Prostate gland (tissue), 2 donors: ENCODE results near the gene SLC17A1. TPM values are rescaled to one million over a fixed set of nuclear protein-coding genes. Genes with fewer than 3 reads are reported as not detected.

ENCODE experiments used
- DNase-seq: peaks from one replicate; pipeline ENCODE4 v3.0.0-alpha.2; 2019; ENCODE audit warnings: low spot score
- H3K27ac ChIP-seq, 2 donors: fragments of 200-600 bp; sonication (generic); 2 replicates each; pipeline ENCODE4 v1.5.1; 2017 to 2019
- H3K27me3 ChIP-seq: fragments of 200-600 bp; sonication (generic); replicated peaks from 2 replicates; pipeline ENCODE4 v1.5.1; 2019; ENCODE audit not compliant: insufficient read depth
- H3K36me3 ChIP-seq, 2 donors: fragments of 200-600 bp; sonication (generic); 1 replicate in 1 of 2; 2 replicates in 1 of 2; pipeline versions ENCODE4 v1.5.1 to v1.8.1; 2017 to 2019
- H3K4me1 ChIP-seq: fragments of 200-600 bp; sonication (generic); replicated peaks from 2 replicates; pipeline ENCODE4 v1.5.1; 2019
- H3K4me3 ChIP-seq, 2 donors: fragments of 200-600 bp; sonication (generic); 2 replicates each; pipeline ENCODE4 v1.5.1; 2017 to 2019
- H3K9me3 ChIP-seq: fragments of 200-600 bp; sonication (generic); 2 replicates; pipeline ENCODE4 v1.5.1; 2017
- POLR2A ChIP-seq: fragments of 450-650 bp; IDR thresholded peaks from one replicate; pipeline ENCODE4 v1.6.1; 2016; ENCODE audit warnings: antibody characterized with exemption, mild to moderate bottlenecking
- POLR2AphosphoS5 ChIP-seq: sonication (generic); formaldehyde crosslinking; IDR thresholded peaks from one replicate; pipeline ENCODE4 v1.6.1; 2017; ENCODE audit warnings: antibody characterized with exemption
- WGBS: methylation state at CpG from one replicate; pipeline ENCODE4 v1.1.5; 2018; 5-methylcytosine and 5-hydroxymethylcytosine counted together
- intact Hi-C: fragments of 100-400 bp; cut with DNase I; formaldehyde crosslinking; loops from one replicate; pipeline ENCODE4 v1.14.2; 2022
- total RNA-seq, 2 donors: library from RNA; depleted of rRNA; stranded (reverse); fragments of >200 nt; gene quantifications; one replicate each; pipeline ENCODE4 v1.1.0, GENCODE V29; 2016
- TF ChIP-seq, protein P1 (sequence below), 4 experiments: fragments of 200-600 bp in 2 of 4; fragments of 450-650 bp in 2 of 4; sonication (generic) in 2 of 4; IDR thresholded peaks; 1 replicate in 3 of 4; 2 replicates in 1 of 4; pipeline ENCODE4 v1.5.1; 2016 to 2019; ENCODE audit warnings: antibody characterized with exemption in 4 of 4, mild to moderate bottlenecking in 2 of 4, moderate library complexity in 2 of 4

SLC17A1 gene
- total RNA-seq, 2 donors from 2014 or later: 0.51 TPM; not detected in 1

DNA sequence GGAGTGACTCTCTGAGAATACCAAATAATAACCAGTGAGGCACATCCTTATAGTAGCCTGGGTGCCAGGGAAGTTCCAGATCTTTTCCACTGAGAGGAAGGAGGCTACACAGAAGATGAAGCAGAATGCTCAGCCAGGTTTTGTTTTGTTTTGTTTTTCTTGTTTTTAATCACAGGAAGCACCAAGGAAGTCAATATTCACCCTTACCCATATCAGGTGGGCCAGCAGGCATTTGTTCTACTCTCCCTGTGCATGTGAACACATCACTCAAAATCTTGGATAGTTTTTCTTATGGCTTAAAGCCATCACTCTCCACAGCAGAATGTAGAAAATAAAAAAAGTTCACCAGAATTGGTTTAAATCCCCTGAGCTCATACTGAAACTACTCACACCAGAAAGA, 10.5 kb downstream of the SLC17A1 start:
- Histone ChIP-seq H3K27me3 (no peaks in the 10 kb centered on the region), H3K4me3 (no peak overlapping the region), H3K4me1 (no peaks in the 10 kb centered on the region), H3K36me3 (no peaks in the 10 kb centered on the region), H3K9me3 (no peaks in the 10 kb centered on the region), H3K27ac (no peak overlapping the region)
- TF ChIP-seq, protein P1, sequence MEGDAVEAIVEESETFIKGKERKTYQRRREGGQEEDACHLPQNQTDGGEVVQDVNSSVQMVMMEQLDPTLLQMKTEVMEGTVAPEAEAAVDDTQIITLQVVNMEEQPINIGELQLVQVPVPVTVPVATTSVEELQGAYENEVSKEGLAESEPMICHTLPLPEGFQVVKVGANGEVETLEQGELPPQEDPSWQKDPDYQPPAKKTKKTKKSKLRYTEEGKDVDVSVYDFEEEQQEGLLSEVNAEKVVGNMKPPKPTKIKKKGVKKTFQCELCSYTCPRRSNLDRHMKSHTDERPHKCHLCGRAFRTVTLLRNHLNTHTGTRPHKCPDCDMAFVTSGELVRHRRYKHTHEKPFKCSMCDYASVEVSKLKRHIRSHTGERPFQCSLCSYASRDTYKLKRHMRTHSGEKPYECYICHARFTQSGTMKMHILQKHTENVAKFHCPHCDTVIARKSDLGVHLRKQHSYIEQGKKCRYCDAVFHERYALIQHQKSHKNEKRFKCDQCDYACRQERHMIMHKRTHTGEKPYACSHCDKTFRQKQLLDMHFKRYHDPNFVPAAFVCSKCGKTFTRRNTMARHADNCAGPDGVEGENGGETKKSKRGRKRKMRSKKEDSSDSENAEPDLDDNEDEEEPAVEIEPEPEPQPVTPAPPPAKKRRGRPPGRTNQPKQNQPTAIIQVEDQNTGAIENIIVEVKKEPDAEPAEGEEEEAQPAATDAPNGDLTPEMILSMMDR (IDR thresholded peaks at IDR 0.05): no peak
- TF ChIP-seq POLR2A: no peak
- TF ChIP-seq POLR2AphosphoS5: no peak
- intact Hi-C loops: no loop called here
- DNase-seq: no peak

DNA sequence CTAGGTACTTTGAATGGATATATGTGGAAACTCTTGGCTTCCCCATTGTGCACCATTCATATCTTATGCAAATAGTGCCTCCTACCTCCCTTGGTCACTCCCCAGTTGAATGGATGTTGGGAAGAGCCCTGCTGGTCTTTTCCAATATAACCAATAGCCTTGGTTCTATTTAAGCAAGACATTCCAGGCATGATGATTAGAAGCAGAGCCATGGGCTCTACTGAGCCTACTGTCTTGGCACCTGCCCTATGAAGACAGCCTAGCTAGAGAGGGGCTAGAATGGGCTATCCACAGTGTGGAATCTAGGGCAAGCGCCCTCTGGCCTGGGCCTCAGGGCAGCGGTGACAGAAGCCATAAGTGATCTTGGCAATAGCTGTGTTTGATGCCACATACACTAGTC, 15.6 kb downstream of the SLC17A1 start:
- intact Hi-C loops: no loop called here
- Histone ChIP-seq H3K9me3 (no peaks in the 10 kb centered on the region), H3K4me3 (no peak overlapping the region), H3K27me3 (no peaks in the 10 kb centered on the region), H3K27ac (no peak overlapping the region), H3K36me3 (no peaks in the 10 kb centered on the region), H3K4me1 (no peaks in the 10 kb centered on the region)
- no peak for DNase-seq
- WGBS: 100% methylated on average over 2 of the region's 2 CpGs
- no peak for TF ChIP-seq POLR2A
- TF ChIP-seq POLR2AphosphoS5: no peak
- TF ChIP-seq, protein P1 (IDR thresholded peaks at IDR 0.05): no peak

DNA sequence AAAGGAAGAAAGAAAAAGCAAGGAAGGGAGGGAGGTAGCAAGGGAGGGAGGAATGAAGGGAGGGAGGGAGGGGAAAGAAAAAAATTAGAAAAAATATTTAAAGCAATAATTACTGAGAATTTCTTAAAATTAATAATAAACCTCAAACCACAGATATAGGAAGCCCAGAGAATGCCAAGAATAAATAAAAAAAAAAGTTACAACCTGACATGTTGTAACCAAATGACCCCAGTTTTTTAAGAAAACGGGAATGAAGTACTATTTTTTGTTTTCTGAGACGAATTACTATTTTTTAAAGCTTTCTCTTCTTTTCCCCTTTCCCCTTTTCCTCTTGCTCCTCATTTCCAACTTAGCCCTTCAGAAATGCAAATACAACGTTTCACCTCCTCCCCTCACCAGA, 16.7 kb downstream of the SLC17A1 start:
- TF ChIP-seq, protein P1 (IDR thresholded peaks at IDR 0.05): no peak
- TF ChIP-seq POLR2AphosphoS5: no peak
- TF ChIP-seq POLR2A: no peak
- Histone ChIP-seq H3K4me1 (no peaks in the 10 kb centered on the region), H3K27ac (no peak overlapping the region), H3K36me3 (no peaks in the 10 kb centered on the region), H3K27me3 (no peaks in the 10 kb centered on the region), H3K9me3 (no peaks in the 10 kb centered on the region), H3K4me3 (no peak overlapping the region)
- 64% methylated on average over 3 of the region's 3 CpGs for WGBS
- DNase-seq: no peak
- intact Hi-C loops: no loop called here

DNA sequence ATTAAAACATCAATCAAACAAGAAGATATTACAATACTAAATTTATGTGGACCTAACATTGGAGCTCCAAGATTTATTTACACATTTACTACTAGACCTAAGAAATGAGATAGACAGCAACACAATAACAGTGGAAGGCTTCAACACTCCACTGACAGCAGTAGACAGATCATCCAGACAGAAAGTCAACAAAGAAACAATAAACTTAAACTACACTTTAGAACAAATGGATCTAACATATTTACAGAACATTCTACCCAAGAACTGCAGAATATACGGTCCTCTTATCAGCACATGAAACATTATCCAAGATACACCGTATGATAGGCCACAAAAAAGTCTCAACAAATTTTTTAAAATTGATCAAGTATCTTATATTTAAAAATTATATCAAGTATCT, 27.0 kb downstream of the SLC17A1 start:
- H3K4me1 ChIP-seq: no peaks in the 10 kb centered on the region
- H3K9me3 ChIP-seq: no peaks in the 10 kb centered on the region
- DNase-seq: no peak
- intact Hi-C loops: no loop called here
- H3K36me3 ChIP-seq: no peaks in the 10 kb centered on the region
- WGBS: 42% methylated on average over 2 of the region's 2 CpGs
- TF ChIP-seq, protein P1 (IDR thresholded peaks at IDR 0.05): no peak
- TF ChIP-seq POLR2AphosphoS5 (peak; percentile 51), POLR2A (no peak)
- H3K4me3 ChIP-seq: no peak overlapping the region
- no peak overlapping the region for H3K27ac ChIP-seq
- H3K27me3 ChIP-seq: no peaks in the 10 kb centered on the region

DNA sequence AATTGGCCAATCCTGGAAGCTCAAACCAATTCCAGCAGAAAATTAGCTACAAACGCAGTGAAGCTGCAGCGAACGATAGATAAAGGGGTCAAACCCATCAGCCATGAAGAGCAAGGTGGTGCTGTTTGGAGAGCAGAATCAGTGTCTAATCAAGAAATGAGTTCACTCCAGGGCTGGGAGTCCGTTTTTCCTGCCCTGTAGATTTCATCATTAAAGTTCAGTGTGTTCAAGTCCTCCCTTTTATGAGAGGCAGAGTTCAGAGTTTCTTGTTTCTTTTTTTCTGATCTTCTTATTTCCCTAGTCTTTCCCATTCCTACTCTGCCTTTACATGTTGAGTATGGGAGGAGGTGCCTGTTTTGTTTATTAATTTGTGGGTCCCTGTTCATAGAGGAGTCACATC, 30.4 kb downstream of the SLC17A1 start:
- 73% methylated on average over 4 of the region's 4 CpGs for WGBS
- intact Hi-C loops: no loop called here
- no peak for TF ChIP-seq POLR2A
- no peak for TF ChIP-seq POLR2AphosphoS5
- TF ChIP-seq, protein P1 (IDR thresholded peaks at IDR 0.05): no peak
- Histone ChIP-seq H3K27me3 (no peaks in the 10 kb centered on the region), H3K4me3 (no peak overlapping the region), H3K9me3 (no peaks in the 10 kb centered on the region), H3K4me1 (no peaks in the 10 kb centered on the region), H3K36me3 (no peaks in the 10 kb centered on the region), H3K27ac (no peak overlapping the region)
- DNase-seq: no peak
